MM.1S (cell line): ENCODE results near the gene S100A4.
"Not testable (repeated sequence)": the region's sequence is repeated elsewhere in the genome, so short reads cannot be mapped to it uniquely, and the experiment has no call there.

Experiments used
- DNase-seq: peaks from one replicate; pipeline ENCODE4 v3.0.0-alpha.2; 2015
- H2AFZ ChIP-seq: fragments of 300-600 bp; sonication (generic); 2 replicates; pipeline ENCODE4 v1.6.0; 2016; ENCODE audit warnings: antibody characterized with exemption, low read length
- H3F3A ChIP-seq: fragments of 300-600 bp; sonication (generic); 2 replicates; pipeline ENCODE4 v1.6.1; 2016; ENCODE audit warnings: mild to moderate bottlenecking, antibody characterized with exemption, low read length, moderate library complexity, mixed read lengths; ENCODE audit not compliant: insufficient read depth
- H3K27ac ChIP-seq: fragments of 300-600 bp; sonication (generic); 2 replicates; pipeline ENCODE4 v1.5.1; 2016; ENCODE audit warnings: mild to moderate bottlenecking, low read length
- H3K27me3 ChIP-seq: fragments of 300-600 bp; sonication (generic); replicated peaks from 2 replicates; pipeline ENCODE4 v1.6.0; 2016; ENCODE audit warnings: low read length; ENCODE audit not compliant: insufficient read depth
- H3K36me3 ChIP-seq: fragments of 300-600 bp; sonication (generic); replicated peaks from 2 replicates; pipeline ENCODE4 v1.6.1; 2016; ENCODE audit warnings: mild to moderate bottlenecking, low read length, mixed read lengths; ENCODE audit not compliant: insufficient read depth
- H3K4me1 ChIP-seq: fragments of 300-600 bp; sonication (generic); 2 replicates; pipeline ENCODE4 v1.6.1; 2016; ENCODE audit warnings: low read length, mixed read lengths
- H3K4me2 ChIP-seq: fragments of 300-600 bp; sonication (generic); 2 replicates; pipeline ENCODE4 v1.6.0; 2016; ENCODE audit warnings: low read depth, low read length
- H3K4me3 ChIP-seq: fragments of 300-600 bp; sonication (generic); 2 replicates; pipeline ENCODE4 v1.5.1; 2016; ENCODE audit warnings: low read length, mixed read lengths
- H3K79me2 ChIP-seq: fragments of 300-600 bp; sonication (generic); 2 replicates; pipeline ENCODE4 v1.6.1; 2016; ENCODE audit warnings: mixed run types, low read length, mixed read lengths
- H3K9ac ChIP-seq: fragments of 300-600 bp; sonication (generic); 2 replicates; pipeline ENCODE4 v1.6.1; 2016; ENCODE audit warnings: low read length, mixed read lengths
- H3K9me2 ChIP-seq: fragments of 300-600 bp; sonication (generic); replicated peaks from 2 replicates; pipeline ENCODE4 v1.6.1; 2016; ENCODE audit warnings: mild to moderate bottlenecking, low read length, mixed read lengths; ENCODE audit not compliant: insufficient read depth
- H3K9me3 ChIP-seq: fragments of 300-600 bp; sonication (generic); replicated peaks from 2 replicates; pipeline ENCODE4 v1.6.1; 2016; ENCODE audit warnings: mild to moderate bottlenecking, low read length, mixed read lengths; ENCODE audit not compliant: insufficient read depth
- H4K20me1 ChIP-seq: fragments of 300-600 bp; sonication (generic); 2 replicates; pipeline ENCODE4 v1.6.1; 2016; ENCODE audit warnings: mild to moderate bottlenecking, low read length, moderate library complexity, mixed read lengths; ENCODE audit not compliant: insufficient read depth
- CTCF ChIP-seq: fragments of 300-600 bp; sonication (generic); IDR thresholded peaks from 2 replicates; pipeline ENCODE4 v1.5.1; 2016; ENCODE audit warnings: antibody characterized with exemption, low read length, mixed read lengths
- EZH2 ChIP-seq: fragments of 300-600 bp; sonication (generic); optimal IDR thresholded peaks from 2 replicates; pipeline ENCODE3; 2017; ENCODE audit warnings: low read depth, mild to moderate bottlenecking, antibody characterized with exemption, low read length, mixed read lengths
- EZH2phosphoT487 ChIP-seq: fragments of 300-600 bp; sonication (generic); IDR thresholded peaks from 2 replicates; pipeline ENCODE4 v1.6.1; 2018; ENCODE audit warnings: antibody characterized with exemption, low read length

S100A4 gene

GRCh38 chr1:153563483-153563901 lies 17.9 kb upstream of the S100A4 start:
- Histone ChIP-seq H3K4me1 (peaks cover 12% of the 10 kb centered on the region), H3K4me3 (no peak overlapping the region), H3K36me3 (no peaks in the 10 kb centered on the region), H3K27ac (no peak overlapping the region), H3K27me3 (no peaks in the 10 kb centered on the region), H4K20me1 (no peaks in the 10 kb centered on the region), H2AFZ (no peak overlapping the region), H3K9ac (no peak overlapping the region), H3F3A (no peaks in the 10 kb centered on the region), H3K9me3 (no peaks in the 10 kb centered on the region), H3K9me2 (no peaks in the 10 kb centered on the region), H3K79me2 (no peaks in the 10 kb centered on the region), H3K4me2 (no peak overlapping the region)
- TF ChIP-seq EZH2phosphoT487, result no peak
- TF ChIP-seq EZH2, result no peak
- TF ChIP-seq CTCF, result no peak
- DNase-seq, result no peak

- not testable (repeated sequence) for H3K4me3 ChIP-seq, H3K27ac ChIP-seq, H3K4me2 ChIP-seq, DNase-seq, H4K20me1 ChIP-seq, H3K36me3 ChIP-seq, H3F3A ChIP-seq, H3K27me3 ChIP-seq, H3K9me2 ChIP-seq, H3K9ac ChIP-seq, H3K9me3 ChIP-seq, H3K4me1 ChIP-seq, H3K79me2 ChIP-seq, H2AFZ ChIP-seq
These were observed 16.4 kb upstream of the S100A4 start for GRCh38 chr1:153562021-153562420.

GRCh38 chr1:153561466-153561985 lies 15.9 kb upstream of the S100A4 start:
- no peaks in the 10 kb centered on the region for H3K9me3 ChIP-seq
- DNase-seq, result no peak
- no peaks in the 10 kb centered on the region for H3F3A ChIP-seq
- no peak overlapping the region for H3K27ac ChIP-seq
- H4K20me1 ChIP-seq, result no peaks in the 10 kb centered on the region
- no peaks in the 10 kb centered on the region for H3K79me2 ChIP-seq
- no peaks in the 10 kb centered on the region for H3K36me3 ChIP-seq
- no peak overlapping the region for H2AFZ ChIP-seq
- no peak overlapping the region for H3K4me2 ChIP-seq
- no peak overlapping the region for H3K4me3 ChIP-seq
- peaks cover 3% of the 10 kb centered on the region for H3K4me1 ChIP-seq
- no peaks in the 10 kb centered on the region for H3K27me3 ChIP-seq
- H3K9me2 ChIP-seq, result no peaks in the 10 kb centered on the region
- H3K9ac ChIP-seq, result no peak overlapping the region
- TF ChIP-seq CTCF (no peak), EZH2phosphoT487 (no peak)

GRCh38 chr1:153560771-153561465 lies 15.3 kb upstream of the S100A4 start:
- no peaks in the 10 kb centered on the region for H3K27me3 ChIP-seq
- H3K4me2 ChIP-seq, result no peak overlapping the region

More at GRCh38 chr1:153560771-153561465, 15.3 kb upstream of the S100A4 start:
- no peaks in the 10 kb centered on the region for H3K9me3 ChIP-seq
- H2AFZ ChIP-seq, result no peak overlapping the region
- DNase-seq, result no peak
- H3K4me3 ChIP-seq, result no peak overlapping the region
- no peaks in the 10 kb centered on the region for H3K36me3 ChIP-seq
- no peaks in the 10 kb centered on the region for H3F3A ChIP-seq
- H3K9me2 ChIP-seq, result no peaks in the 10 kb centered on the region
- H3K4me1 ChIP-seq, result no peaks in the 10 kb centered on the region
- no peaks in the 10 kb centered on the region for H4K20me1 ChIP-seq
- TF ChIP-seq CTCF, result no peak
- TF ChIP-seq EZH2, result no peak
- no peak for TF ChIP-seq EZH2phosphoT487
- no peaks in the 10 kb centered on the region for H3K79me2 ChIP-seq
- H3K27ac ChIP-seq, result no peak overlapping the region
- H3K9ac ChIP-seq, result no peak overlapping the region
